ENCODE results near the gene NR4A3. TPM values are rescaled to one million over a fixed set of nuclear protein-coding genes. Genes with fewer than 3 reads are reported as not detected.

NR4A3 gene
- total RNA-seq, 4 donors from 2014 or later = 0.63 to 1.8 (median 1.3) TPM

DNA sequence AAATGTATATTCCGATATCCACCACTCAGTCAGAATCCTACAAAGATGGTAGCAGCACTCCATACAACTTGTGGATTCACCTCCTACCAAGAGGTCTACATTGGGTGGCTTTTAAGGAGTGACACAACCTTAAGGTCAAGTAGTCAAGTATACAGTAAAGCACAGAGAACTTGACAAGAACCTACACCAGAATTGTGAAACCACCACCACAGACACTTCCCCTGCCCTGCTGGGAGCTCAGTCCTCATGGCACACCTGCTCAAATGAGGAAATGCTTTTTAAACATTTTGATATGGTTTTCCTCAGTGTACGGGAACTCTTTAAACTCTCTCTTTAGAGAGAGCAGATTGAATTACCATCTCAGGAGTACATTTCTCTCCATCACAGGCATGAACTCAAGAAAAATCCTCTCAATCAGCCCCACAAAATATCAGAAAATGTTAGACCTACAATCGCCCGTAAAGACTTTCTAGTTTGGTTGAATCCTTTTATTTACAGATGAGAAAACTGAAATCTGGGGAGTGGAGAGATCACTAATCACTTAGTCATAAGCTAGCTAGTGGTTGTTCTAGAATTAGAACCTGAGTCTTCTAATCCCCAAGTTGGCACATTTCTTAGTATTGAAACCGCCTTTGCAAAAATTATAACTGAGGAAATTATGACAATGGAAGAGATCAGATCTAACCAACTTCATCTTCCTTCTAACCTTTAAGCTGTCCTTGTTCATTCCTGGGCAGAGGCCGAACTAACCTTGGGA is 38.5 kb upstream of the NR4A3 start:
- no peak overlapping the region for H3K4me3 ChIP-seq (ENCODE audit: low read depth, poor library complexity, severe bottlenecking)
- TF ChIP-seq, protein P1, sequence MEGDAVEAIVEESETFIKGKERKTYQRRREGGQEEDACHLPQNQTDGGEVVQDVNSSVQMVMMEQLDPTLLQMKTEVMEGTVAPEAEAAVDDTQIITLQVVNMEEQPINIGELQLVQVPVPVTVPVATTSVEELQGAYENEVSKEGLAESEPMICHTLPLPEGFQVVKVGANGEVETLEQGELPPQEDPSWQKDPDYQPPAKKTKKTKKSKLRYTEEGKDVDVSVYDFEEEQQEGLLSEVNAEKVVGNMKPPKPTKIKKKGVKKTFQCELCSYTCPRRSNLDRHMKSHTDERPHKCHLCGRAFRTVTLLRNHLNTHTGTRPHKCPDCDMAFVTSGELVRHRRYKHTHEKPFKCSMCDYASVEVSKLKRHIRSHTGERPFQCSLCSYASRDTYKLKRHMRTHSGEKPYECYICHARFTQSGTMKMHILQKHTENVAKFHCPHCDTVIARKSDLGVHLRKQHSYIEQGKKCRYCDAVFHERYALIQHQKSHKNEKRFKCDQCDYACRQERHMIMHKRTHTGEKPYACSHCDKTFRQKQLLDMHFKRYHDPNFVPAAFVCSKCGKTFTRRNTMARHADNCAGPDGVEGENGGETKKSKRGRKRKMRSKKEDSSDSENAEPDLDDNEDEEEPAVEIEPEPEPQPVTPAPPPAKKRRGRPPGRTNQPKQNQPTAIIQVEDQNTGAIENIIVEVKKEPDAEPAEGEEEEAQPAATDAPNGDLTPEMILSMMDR (IDR thresholded peaks at IDR 0.05) = no peak
- WGBS, 2 donors = 73 to 88% methylated on average over 6 of the region's 6 CpGs
- DNase-seq (ENCODE audit: low spot score in 2 of 2) = no peak
- intact Hi-C loops (cut with DNase I; ENCODE audit: low total_unique reads) = no loop called here

DNA sequence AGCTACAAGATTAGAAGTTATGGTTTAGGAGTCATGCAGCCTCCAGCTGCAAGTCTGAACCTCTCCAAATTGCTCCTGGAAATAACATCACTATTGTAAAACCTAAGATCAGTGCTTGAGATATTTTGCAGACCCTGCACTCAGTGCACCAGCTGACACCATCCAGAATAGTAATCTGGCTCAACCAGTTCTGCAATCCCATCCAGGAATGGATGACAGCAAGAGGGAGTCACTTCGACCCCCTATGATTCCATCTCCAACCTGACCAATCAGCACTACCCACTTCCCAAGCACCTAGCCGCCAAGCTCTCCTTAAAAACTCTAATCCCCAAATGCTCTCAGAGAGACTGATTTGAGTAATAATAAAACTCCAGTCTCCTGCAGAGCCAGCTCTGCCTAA is 37.9 kb upstream of the NR4A3 start:
- intact Hi-C loops (cut with DNase I; ENCODE audit: low total_unique reads) = no loop called here
- H3K4me3 ChIP-seq (ENCODE audit: low read depth, poor library complexity, severe bottlenecking) = no peak overlapping the region
- WGBS, 2 donors = 30 to 31% methylated on average over 2 of the region's 2 CpGs
- DNase-seq (ENCODE audit: low spot score in 2 of 2) = no peak
- TF ChIP-seq, protein P1 (IDR thresholded peaks at IDR 0.05) = no peak
- no peak for TF ChIP-seq POLR2A (IDR thresholded peaks at IDR 0.05)

DNA sequence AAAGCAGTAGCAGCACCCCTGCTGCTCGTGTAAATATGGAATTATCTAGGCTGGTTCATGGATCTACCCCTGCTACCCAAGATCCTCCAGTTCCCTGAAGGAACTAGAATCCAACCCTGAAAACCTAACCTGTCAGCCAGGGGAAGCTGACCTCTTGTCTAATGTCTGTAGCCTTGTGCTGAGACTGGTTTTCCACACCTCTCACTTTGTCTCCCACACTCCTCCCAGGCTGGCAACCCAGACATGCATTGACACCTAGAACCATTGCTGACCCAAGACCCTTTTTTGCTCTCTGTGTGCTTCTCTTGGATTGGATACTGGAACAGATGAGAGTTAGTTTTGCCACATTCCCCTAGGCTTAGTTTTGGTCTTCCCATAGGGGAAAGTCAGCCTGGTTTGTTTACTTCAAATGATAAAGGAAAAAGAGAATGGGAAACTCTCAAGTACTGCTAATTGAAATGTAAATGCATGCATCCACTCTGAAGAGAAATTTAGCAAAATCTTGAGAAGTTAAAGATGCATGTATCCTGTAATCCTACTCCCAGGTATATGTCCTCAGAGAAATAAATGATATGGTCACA is 36.6 kb upstream of the NR4A3 start:
- no peak overlapping the region for H3K4me3 ChIP-seq (ENCODE audit: low read depth, poor library complexity, severe bottlenecking)
- DNase-seq (ENCODE audit: low spot score in 2 of 2) = no peak
- intact Hi-C loops (cut with DNase I; ENCODE audit: low total_unique reads) = no loop called here
- TF ChIP-seq, protein P1 (IDR thresholded peaks at IDR 0.05) = no peak
- TF ChIP-seq POLR2A (IDR thresholded peaks at IDR 0.05) = no peak
- 67 to 70% methylated on average over 1 of the region's 1 CpG for WGBS, 2 donors

DNA sequence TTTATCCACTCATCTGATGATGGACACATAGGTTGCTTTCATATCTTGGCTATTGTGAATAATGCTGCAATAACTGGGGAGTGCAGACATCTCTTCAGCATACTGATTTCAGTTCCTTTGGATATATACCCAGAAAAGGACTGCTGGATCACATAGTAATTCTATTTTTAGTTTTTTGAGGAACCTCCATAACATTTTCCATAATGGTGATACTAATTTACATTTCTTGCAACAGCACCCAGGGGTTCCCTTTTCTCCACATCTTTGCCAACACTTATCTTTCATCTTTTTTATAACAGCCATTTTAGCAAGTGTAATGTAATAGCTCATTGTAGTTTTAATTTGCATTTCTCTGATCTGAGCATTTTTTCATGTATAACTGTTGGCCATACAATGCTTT is 34.1 kb upstream of the NR4A3 start:
- TF ChIP-seq, protein P1 (IDR thresholded peaks at IDR 0.05) = no peak
- intact Hi-C loops (cut with DNase I; ENCODE audit: low total_unique reads) = no loop called here
- DNase-seq (ENCODE audit: low spot score in 2 of 2) = no peak
- no peak overlapping the region for H3K4me3 ChIP-seq (ENCODE audit: low read depth, poor library complexity, severe bottlenecking)

DNA sequence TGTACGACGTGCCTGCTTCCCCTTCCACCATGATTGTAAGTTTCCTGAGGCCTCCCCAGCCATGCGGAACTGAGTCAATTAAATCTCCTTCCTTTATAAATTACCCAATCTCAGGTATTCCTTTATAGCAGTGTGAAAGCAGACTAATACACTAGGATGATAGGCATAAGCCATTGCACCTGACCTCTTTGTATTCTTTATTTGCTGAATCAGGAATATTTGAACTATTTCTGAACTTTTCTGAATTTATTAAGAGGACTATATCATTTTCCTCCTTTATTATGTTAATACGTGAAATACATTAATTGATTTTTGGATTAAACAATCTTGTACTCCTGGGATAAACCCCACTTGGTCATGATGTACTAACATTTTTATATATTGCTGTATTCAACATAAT is 28.2 kb upstream of the NR4A3 start:
- TF ChIP-seq POLR2A (IDR thresholded peaks at IDR 0.05) = no peak
- TF ChIP-seq, protein P1 (IDR thresholded peaks at IDR 0.05) = no peak
- no peak for DNase-seq (ENCODE audit: low spot score in 2 of 2)
- WGBS, 2 donors = 95% methylated on average over 4 of the region's 4 CpGs
- no peak overlapping the region for H3K4me3 ChIP-seq (ENCODE audit: low read depth, poor library complexity, severe bottlenecking)
- intact Hi-C loops (cut with DNase I; ENCODE audit: low total_unique reads) = no loop called here

DNA sequence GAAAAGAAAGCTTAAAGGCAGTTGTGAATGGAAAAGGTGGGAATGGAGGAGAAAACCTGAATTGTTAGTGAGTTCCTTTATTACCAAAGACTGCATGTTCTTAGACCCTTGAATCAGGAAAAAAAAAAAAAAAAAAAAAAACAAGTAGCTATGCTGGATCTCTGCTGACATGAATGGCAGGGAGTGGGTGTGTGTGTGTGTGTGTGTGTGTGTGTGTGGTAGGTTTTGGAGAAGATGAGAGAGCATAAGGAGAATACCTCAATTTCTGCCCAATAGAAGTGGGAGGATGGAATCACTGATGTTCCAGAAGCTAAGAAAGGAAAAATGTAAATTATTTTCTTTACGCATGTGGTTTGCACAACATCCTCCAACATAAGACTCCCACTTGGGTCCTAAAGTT is 25.5 kb upstream of the NR4A3 start:
- 94 to 96% methylated on average over 1 of the region's 1 CpG for WGBS, 2 donors
- TF ChIP-seq POLR2A (IDR thresholded peaks at IDR 0.05) = no peak
- TF ChIP-seq, protein P1 (IDR thresholded peaks at IDR 0.05) = no peak
- no peak for DNase-seq (ENCODE audit: low spot score in 2 of 2)
- no peak overlapping the region for H3K4me3 ChIP-seq (ENCODE audit: low read depth, poor library complexity, severe bottlenecking)
- intact Hi-C loops (cut with DNase I; ENCODE audit: low total_unique reads) = no loop called here

All from lower leg skin (tissue), 4 donors.